Glutamatergic neuron (in vitro differentiated cells): ENCODE measurements around the gene NLRP9. TPM values are rescaled to one million over a fixed set of nuclear protein-coding genes. Genes with fewer than 3 reads are reported as not detected.
A peak's percentile ranks its signal among the peaks of the same experiment; 100 is the strongest.

ENCODE experiments used
- DNase-seq: peaks from one replicate; pipeline ENCODE4 v3.0.0; 2022
- H3K27ac Mint-ChIP-seq: one replicate; pipeline ENCODE4 v1.8.0; 2020; ENCODE audit warnings: mild to moderate bottlenecking, mixed read lengths, inconsistent platforms; ENCODE audit not compliant: unreplicated experiment
- H3K27me3 Mint-ChIP-seq: one replicate; pipeline ENCODE4 v1.8.0; 2020; ENCODE audit warnings: mild to moderate bottlenecking, moderate library complexity, mixed read lengths, inconsistent platforms; ENCODE audit not compliant: unreplicated experiment
- H3K36me3 Mint-ChIP-seq: one replicate; pipeline ENCODE4 v1.8.0; 2020; ENCODE audit warnings: mild to moderate bottlenecking, mixed read lengths, inconsistent platforms; ENCODE audit not compliant: unreplicated experiment
- H3K4me1 Mint-ChIP-seq: one replicate; pipeline ENCODE4 v1.8.0; 2020; ENCODE audit warnings: mild to moderate bottlenecking, low read depth, mixed read lengths, inconsistent platforms; ENCODE audit not compliant: unreplicated experiment
- H3K4me3 Mint-ChIP-seq: one replicate; pipeline ENCODE4 v1.8.0; 2020; ENCODE audit warnings: mild to moderate bottlenecking, mixed read lengths, inconsistent platforms; ENCODE audit not compliant: unreplicated experiment
- H3K9me3 Mint-ChIP-seq: one replicate; pipeline ENCODE4 v1.8.0; 2020; ENCODE audit warnings: mild to moderate bottlenecking, moderate library complexity, mixed read lengths, inconsistent platforms; ENCODE audit not compliant: unreplicated experiment
- total RNA-seq: library from RNA; stranded (reverse); fragmentation: NEBNext Ultra II Directional; extraction: Animal tissue kit (Norgen Biotek cat#: 25700); gene quantifications from one replicate; pipeline ENCODE4 v1.2.1, GENCODE V29; 2021; ENCODE audit not compliant: unreplicated experiment
- TF ChIP-seq, protein P1 (sequence below): fragments of 200-600 bp; sonication (generic); IDR thresholded peaks from one replicate; pipeline ENCODE4 v1.5.0; 2021; ENCODE audit not compliant: partially characterized antibody, unreplicated experiment

The NLRP9 gene
- total RNA-seq, 1 donor from 2014 or later: not detected

DNA sequence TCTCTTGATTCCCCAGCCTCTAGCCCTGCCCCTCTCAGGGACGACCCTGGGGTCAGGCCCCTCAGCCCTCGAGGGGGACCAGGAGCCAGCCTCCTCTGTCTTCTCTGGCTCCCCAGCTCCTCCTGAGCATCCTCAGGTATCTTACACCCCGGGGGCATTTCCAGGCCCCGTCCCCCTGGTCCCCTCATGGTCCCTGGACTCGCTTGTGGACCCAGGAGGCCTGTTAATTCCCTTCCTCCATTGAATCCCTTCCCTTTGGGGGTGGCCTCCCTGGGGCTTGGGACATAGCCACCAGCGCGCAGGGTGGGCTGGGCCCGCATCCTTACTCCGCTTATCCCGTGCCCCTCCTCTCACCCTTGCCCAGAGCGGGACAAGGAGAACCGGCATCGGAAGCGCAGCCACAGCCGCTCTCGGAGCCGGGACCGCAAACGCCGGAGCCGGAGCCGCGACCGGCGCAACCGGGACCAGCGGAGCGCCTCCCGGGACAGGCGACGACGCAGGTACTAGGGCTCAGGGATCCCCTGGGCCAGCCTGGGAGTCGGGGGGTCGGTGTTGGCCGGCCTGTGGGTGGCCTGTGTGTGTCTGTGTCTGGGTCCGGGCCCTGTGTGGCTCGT lies 79.2 kb downstream of the NLRP9 start:
- TF ChIP-seq, protein P1, sequence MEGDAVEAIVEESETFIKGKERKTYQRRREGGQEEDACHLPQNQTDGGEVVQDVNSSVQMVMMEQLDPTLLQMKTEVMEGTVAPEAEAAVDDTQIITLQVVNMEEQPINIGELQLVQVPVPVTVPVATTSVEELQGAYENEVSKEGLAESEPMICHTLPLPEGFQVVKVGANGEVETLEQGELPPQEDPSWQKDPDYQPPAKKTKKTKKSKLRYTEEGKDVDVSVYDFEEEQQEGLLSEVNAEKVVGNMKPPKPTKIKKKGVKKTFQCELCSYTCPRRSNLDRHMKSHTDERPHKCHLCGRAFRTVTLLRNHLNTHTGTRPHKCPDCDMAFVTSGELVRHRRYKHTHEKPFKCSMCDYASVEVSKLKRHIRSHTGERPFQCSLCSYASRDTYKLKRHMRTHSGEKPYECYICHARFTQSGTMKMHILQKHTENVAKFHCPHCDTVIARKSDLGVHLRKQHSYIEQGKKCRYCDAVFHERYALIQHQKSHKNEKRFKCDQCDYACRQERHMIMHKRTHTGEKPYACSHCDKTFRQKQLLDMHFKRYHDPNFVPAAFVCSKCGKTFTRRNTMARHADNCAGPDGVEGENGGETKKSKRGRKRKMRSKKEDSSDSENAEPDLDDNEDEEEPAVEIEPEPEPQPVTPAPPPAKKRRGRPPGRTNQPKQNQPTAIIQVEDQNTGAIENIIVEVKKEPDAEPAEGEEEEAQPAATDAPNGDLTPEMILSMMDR: no peak
- Mint-ChIP-seq H3K27ac (peak overlapping the region; percentile 84), H3K4me3 (peak overlapping the region; percentile 72), H3K9me3 (peaks cover 19% of the 10 kb centered on the region), H3K4me1 (peaks cover 20% of the 10 kb centered on the region), H3K36me3 (no peaks in the 10 kb centered on the region), H3K27me3 (peaks cover 9% of the 10 kb centered on the region)
- DNase-seq: no peak

Other genes with a start within 250 kb of the NLRP9 start
- 7.6 TPM for gene SSC5D, start 250.0 kb downstream of the NLRP9 start, total RNA-seq
- 0.42 TPM for gene SBK2, start 201.3 kb downstream of the NLRP9 start, total RNA-seq
- not detected for gene SBK3, start 192.9 kb downstream of the NLRP9 start, total RNA-seq
- gene ZNF579, start 157.6 kb downstream of the NLRP9 start, total RNA-seq: 48.9 TPM
- gene FIZ1, start 138.9 kb downstream of the NLRP9 start, total RNA-seq: 26.0 TPM
- gene ZNF524, start 138.1 kb downstream of the NLRP9 start, total RNA-seq: 6.7 TPM
- 14.6 TPM for gene ZNF865, start 132.8 kb downstream of the NLRP9 start, total RNA-seq
- 8.4 TPM for gene ZNF784, start 113.8 kb downstream of the NLRP9 start, total RNA-seq
- 43.6 TPM for gene ZNF580, start 97.4 kb downstream of the NLRP9 start, total RNA-seq
- gene ZNF581, start 94.8 kb downstream of the NLRP9 start, total RNA-seq: 31.0 TPM
- gene CCDC106, start 90.2 kb downstream of the NLRP9 start, total RNA-seq: 32.1 TPM
- gene U2AF2, start 83.4 kb downstream of the NLRP9 start, total RNA-seq: 216 TPM
- 150 TPM for gene EPN1, start 63.2 kb downstream of the NLRP9 start, total RNA-seq
- gene RFPL4A, start 20.7 kb upstream of the NLRP9 start, total RNA-seq: not detected
- 0.96 TPM for gene RFPL4AL1, start 30.7 kb upstream of the NLRP9 start, total RNA-seq
- 0.34 TPM for gene NLRP11, start 93.6 kb upstream of the NLRP9 start, total RNA-seq
- not detected for gene NLRP4, start 98.1 kb upstream of the NLRP9 start, total RNA-seq
- not detected for gene NLRP13, start 193.9 kb upstream of the NLRP9 start, total RNA-seq
- gene NLRP8, start 209.4 kb upstream of the NLRP9 start, total RNA-seq: not detected
- not detected for gene NLRP5, start 248.4 kb upstream of the NLRP9 start, total RNA-seq